ENCODE results near the gene LRRC9.

DNA sequence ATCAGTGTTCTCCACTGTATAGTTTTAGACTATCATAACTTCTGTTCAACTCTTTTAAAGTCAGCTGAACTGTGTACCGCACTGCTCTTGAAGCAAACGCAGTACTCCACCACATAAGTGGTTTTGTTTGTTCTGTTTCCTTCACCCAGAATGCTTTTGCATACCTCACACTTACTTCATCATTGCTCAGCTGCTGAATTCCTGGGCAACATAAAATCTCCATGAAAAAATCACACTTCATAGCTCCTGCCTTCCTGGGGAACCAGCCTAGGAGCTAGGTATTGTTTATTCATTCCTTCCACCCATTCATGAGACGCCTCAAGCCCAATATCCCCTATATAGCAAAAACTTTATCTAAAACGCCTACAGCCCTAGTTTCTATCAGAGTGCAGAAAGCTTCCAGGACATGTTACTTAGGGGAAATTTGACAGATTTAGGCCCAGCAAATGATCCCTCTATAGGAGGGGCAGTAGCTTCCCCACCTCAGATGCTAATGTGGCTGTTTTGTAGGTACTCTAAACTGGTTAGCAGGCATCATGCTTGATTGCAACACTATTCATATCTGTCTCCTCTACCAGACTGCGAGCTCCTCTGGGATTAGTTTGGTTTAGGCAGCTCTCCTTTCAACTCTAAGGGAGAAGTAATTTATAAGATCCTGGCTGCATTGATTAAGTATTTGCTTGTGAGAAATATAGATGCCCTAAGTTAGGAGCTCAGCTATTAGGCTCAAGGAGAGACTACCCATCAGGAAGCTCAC, 44.5 kb downstream of the LRRC9 start:
- TF ChIP-seq, protein P1, sequence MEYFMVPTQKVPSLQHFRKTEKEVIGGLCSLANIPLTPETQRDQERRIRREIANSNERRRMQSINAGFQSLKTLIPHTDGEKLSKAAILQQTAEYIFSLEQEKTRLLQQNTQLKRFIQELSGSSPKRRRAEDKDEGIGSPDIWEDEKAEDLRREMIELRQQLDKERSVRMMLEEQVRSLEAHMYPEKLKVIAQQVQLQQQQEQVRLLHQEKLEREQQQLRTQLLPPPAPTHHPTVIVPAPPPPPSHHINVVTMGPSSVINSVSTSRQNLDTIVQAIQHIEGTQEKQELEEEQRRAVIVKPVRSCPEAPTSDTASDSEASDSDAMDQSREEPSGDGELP (IDR thresholded peaks at IDR 0.05; ENCODE audit: borderline replicate concordance, low read depth): no peak
- TF ChIP-seq, protein P2, sequence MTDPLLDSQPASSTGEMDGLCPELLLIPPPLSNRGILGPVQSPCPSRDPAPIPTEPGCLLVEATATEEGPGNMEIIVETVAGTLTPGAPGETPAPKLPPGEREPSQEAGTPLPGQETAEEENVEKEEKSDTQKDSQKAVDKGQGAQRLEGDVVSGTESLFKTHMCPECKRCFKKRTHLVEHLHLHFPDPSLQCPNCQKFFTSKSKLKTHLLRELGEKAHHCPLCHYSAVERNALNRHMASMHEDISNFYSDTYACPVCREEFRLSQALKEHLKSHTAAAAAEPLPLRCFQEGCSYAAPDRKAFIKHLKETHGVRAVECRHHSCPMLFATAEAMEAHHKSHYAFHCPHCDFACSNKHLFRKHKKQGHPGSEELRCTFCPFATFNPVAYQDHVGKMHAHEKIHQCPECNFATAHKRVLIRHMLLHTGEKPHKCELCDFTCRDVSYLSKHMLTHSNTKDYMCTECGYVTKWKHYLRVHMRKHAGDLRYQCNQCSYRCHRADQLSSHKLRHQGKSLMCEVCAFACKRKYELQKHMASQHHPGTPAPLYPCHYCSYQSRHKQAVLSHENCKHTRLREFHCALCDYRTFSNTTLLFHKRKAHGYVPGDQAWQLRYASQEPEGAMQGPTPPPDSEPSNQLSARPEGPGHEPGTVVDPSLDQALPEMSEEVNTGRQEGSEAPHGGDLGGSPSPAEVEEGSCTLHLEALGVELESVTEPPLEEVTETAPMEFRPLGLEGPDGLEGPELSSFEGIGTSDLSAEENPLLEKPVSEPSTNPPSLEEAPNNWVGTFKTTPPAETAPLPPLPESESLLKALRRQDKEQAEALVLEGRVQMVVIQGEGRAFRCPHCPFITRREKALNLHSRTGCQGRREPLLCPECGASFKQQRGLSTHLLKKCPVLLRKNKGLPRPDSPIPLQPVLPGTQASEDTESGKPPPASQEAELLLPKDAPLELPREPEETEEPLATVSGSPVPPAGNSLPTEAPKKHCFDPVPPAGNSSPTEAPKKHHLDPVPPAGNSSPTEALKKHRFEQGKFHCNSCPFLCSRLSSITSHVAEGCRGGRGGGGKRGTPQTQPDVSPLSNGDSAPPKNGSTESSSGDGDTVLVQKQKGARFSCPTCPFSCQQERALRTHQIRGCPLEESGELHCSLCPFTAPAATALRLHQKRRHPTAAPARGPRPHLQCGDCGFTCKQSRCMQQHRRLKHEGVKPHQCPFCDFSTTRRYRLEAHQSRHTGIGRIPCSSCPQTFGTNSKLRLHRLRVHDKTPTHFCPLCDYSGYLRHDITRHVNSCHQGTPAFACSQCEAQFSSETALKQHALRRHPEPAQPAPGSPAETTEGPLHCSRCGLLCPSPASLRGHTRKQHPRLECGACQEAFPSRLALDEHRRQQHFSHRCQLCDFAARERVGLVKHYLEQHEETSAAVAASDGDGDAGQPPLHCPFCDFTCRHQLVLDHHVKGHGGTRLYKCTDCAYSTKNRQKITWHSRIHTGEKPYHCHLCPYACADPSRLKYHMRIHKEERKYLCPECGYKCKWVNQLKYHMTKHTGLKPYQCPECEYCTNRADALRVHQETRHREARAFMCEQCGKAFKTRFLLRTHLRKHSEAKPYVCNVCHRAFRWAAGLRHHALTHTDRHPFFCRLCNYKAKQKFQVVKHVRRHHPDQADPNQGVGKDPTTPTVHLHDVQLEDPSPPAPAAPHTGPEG (CRISPR knock-in tag; IDR thresholded peaks at IDR 0.05): no peak

Measured in HepG2 (cell line).